GM23338 (cell line): ENCODE results near the gene NDFIP1. TPM values are rescaled to one million over a fixed set of nuclear protein-coding genes. Genes with fewer than 3 reads are reported as not detected.
A peak's percentile ranks its signal among the peaks of the same experiment; 100 is the strongest.

ENCODE experiments used
- ATAC-seq: fragments of 200-7000 bp; cut with Tn5 transposase; 3 replicates; pipeline ENCODE4 v1.9.1; 2020
- DNase-seq: peaks from one replicate; pipeline ENCODE4 v3.0.0-alpha.2; 2015; ENCODE audit warnings: low spot score
- H2AFZ ChIP-seq: fragments of 200-600 bp; sonication (generic); 2 replicates; pipeline ENCODE4 v1.8.0; 2016; ENCODE audit warnings: antibody characterized with exemption, mild to moderate bottlenecking, moderate library complexity
- H3F3A ChIP-seq: fragments of 200-600 bp; sonication (generic); replicated peaks from 2 replicates; pipeline ENCODE4 v1.8.0; 2017; ENCODE audit warnings: antibody characterized with exemption, mixed run types, low read depth
- H3K27ac ChIP-seq: fragments of 200-600 bp; sonication (generic); 2 replicates; pipeline ENCODE4 v1.6.1; 2016; ENCODE audit warnings: low read depth
- H3K27me3 ChIP-seq: fragments of 200-600 bp; sonication (generic); 2 replicates; pipeline ENCODE4 v1.8.0; 2016; ENCODE audit warnings: mild to moderate bottlenecking, mixed run types, moderate library complexity; ENCODE audit not compliant: insufficient read depth
- H3K36me3 ChIP-seq: fragments of 200-600 bp; sonication (generic); 2 replicates; pipeline ENCODE4 v1.8.0; 2016; ENCODE audit warnings: mild to moderate bottlenecking; ENCODE audit not compliant: insufficient read depth
- H3K4me1 ChIP-seq: fragments of 200-600 bp; sonication (generic); 2 replicates; pipeline ENCODE4 v1.8.0; 2016; ENCODE audit warnings: mild to moderate bottlenecking, moderate library complexity; ENCODE audit not compliant: insufficient read depth
- H3K4me2 ChIP-seq: fragments of 200-600 bp; sonication (generic); 2 replicates; pipeline ENCODE4 v1.7.1; 2017; ENCODE audit warnings: mixed run types
- H3K4me3 ChIP-seq: fragments of 200-600 bp; sonication (generic); 2 replicates; pipeline ENCODE4 v1.6.1; 2016; ENCODE audit warnings: mixed run types
- H3K79me2 ChIP-seq: fragments of 200-600 bp; sonication (generic); replicated peaks from 2 replicates; pipeline ENCODE4 v1.8.0; 2017; ENCODE audit warnings: mild to moderate bottlenecking; ENCODE audit not compliant: insufficient read depth
- H3K9me2 ChIP-seq: fragments of 200-600 bp; sonication (generic); 2 replicates; pipeline ENCODE4 v1.8.0; 2017; ENCODE audit not compliant: insufficient read depth
- H4K20me1 ChIP-seq: fragments of 200-600 bp; sonication (generic); replicated peaks from 2 replicates; pipeline ENCODE4 v1.8.0; 2017; ENCODE audit warnings: mild to moderate bottlenecking; ENCODE audit not compliant: insufficient read depth
- H3K27ac Mint-ChIP-seq: 2 replicates; pipeline ENCODE4 v1.8.0; 2020; ENCODE audit warnings: inconsistent platforms, mild to moderate bottlenecking, moderate library complexity, mixed read lengths
- H3K27me3 Mint-ChIP-seq: 3 replicates; pipeline ENCODE4 v1.8.0; 2022; ENCODE audit warnings: low read depth, mild to moderate bottlenecking, moderate library complexity, mixed read lengths, inconsistent platforms; ENCODE audit not compliant: insufficient read depth, poor library complexity
- H3K36me3 Mint-ChIP-seq: 3 replicates; pipeline ENCODE4 v1.8.0; 2021; ENCODE audit warnings: low read depth, mild to moderate bottlenecking, inconsistent platforms, moderate library complexity, mixed read lengths
- H3K4me1 Mint-ChIP-seq: 3 replicates; pipeline ENCODE4 v1.8.0; 2020; ENCODE audit warnings: mild to moderate bottlenecking, inconsistent platforms, mixed read lengths
- H3K4me3 Mint-ChIP-seq: 3 replicates; pipeline ENCODE4 v1.8.0; 2021; ENCODE audit warnings: moderate library complexity, mild to moderate bottlenecking, inconsistent platforms, mixed read lengths
- H3K9me3 Mint-ChIP-seq: 3 replicates; pipeline ENCODE4 v1.8.0; 2020; ENCODE audit warnings: moderate library complexity, mild to moderate bottlenecking, inconsistent platforms, mixed read lengths
- CTCF ChIP-seq, 2 experiments: fragments of 200-600 bp in 1 of 2; sonication (generic) in 1 of 2; conservative IDR thresholded peaks; 2 replicates each; pipeline versions ENCODE4 v1.5.1 to v1.6.1; 2016 to 2017; ENCODE audit warnings: antibody characterized with exemption in 2 of 2, low read depth in 2 of 2, mild to moderate bottlenecking in 2 of 2, moderate library complexity in 1 of 2
- ETS1 ChIP-seq: IDR thresholded peaks from 2 replicates; pipeline ENCODE4 v1.6.1; 2016; ENCODE audit warnings: antibody characterized with exemption
- JUNB ChIP-seq: IDR thresholded peaks from one replicate; pipeline ENCODE4 v1.6.1; 2016; ENCODE audit warnings: antibody characterized with exemption; ENCODE audit not compliant: unreplicated experiment
- NANOG ChIP-seq: IDR thresholded peaks from 2 replicates; pipeline ENCODE4 v1.6.1; 2016; ENCODE audit warnings: antibody characterized with exemption, borderline replicate concordance
- POLR2AphosphoS5 ChIP-seq: IDR thresholded peaks from 2 replicates; pipeline ENCODE4 v1.6.1; 2016; ENCODE audit warnings: antibody characterized with exemption, low read depth
- STAT1 ChIP-seq: IDR thresholded peaks from one replicate; pipeline ENCODE4 v1.6.1; 2016; ENCODE audit warnings: antibody characterized with exemption; ENCODE audit not compliant: unreplicated experiment
- ZNF114 ChIP-seq: fragments of 250-450 bp; sonication (Bioruptor Pico); IDR thresholded peaks from 2 replicates; pipeline ENCODE4 v1.5.0; 2020; ENCODE audit warnings: mild to moderate bottlenecking, moderate library complexity
- ZNF331 ChIP-seq: fragments of 250-450 bp; sonication (Bioruptor Pico); IDR thresholded peaks from 2 replicates; pipeline ENCODE4 v1.5.0; 2020; ENCODE audit warnings: low read depth, mild to moderate bottlenecking, moderate library complexity
- ZNF462 ChIP-seq: fragments of 250-450 bp; sonication (Bioruptor Pico); IDR thresholded peaks from 2 replicates; pipeline ENCODE4 v1.5.0; 2020; ENCODE audit warnings: mild to moderate bottlenecking, moderate library complexity
- polyA plus RNA-seq: library from polyadenylated mRNA; unstranded; fragments of >200 nt; fragmentation: Nextera tagmentation; extraction: Ambion mirVana; gene quantifications from 2 replicates; pipeline ENCODE4 v1.2.1, GENCODE V29; 2016
- total RNA-seq: library from RNA; depleted of rRNA; stranded (reverse); fragments of >200 nt; shearing (Covaris generic); gene quantifications from 2 replicates; pipeline ENCODE4 v1.2.3, GENCODE V29; 2014

The NDFIP1 gene
- total and polyA plus RNA-seq, 2 experiments from 2014 or later: 24.3 to 45.0 TPM

- peak overlapping the region; percentile 88 for H2AFZ ChIP-seq
- no peak overlapping the region for H3K4me3 ChIP-seq
- peaks cover 7% of the 10 kb centered on the region; the same call in 1 of the 2 replicates for H3F3A ChIP-seq
- Mint-ChIP-seq H3K27ac (peak overlapping the region; percentile 25; the same call in 1 of the 2 replicates), H3K36me3 (no peaks in the 10 kb centered on the region), H3K27me3 (peaks cover under 1% of the 10 kb centered on the region), H3K4me3 (no peak overlapping the region), H3K4me1 (peaks cover 25% of the 10 kb centered on the region), H3K9me3 (peaks cover 10% of the 10 kb centered on the region; the same call in 2 of the 3 replicates)
- H3K4me2 ChIP-seq: peak overlapping the region; percentile 61
- TF ChIP-seq JUNB (no peak), NANOG (no peak), ZNF114 (no peak)
- H3K36me3 ChIP-seq: no peaks in the 10 kb centered on the region; the same call in 1 of the 2 replicates
- peak; percentile 26 for ATAC-seq
- H3K79me2 ChIP-seq: no peaks in the 10 kb centered on the region
- no peaks in the 10 kb centered on the region for H3K27me3 ChIP-seq
- peaks cover 8% of the 10 kb centered on the region for H3K4me1 ChIP-seq
- H3K27ac ChIP-seq: peak overlapping the region; percentile 79
- H3K9me2 ChIP-seq: no peaks in the 10 kb centered on the region
- no peak for DNase-seq
- no peaks in the 10 kb centered on the region for H4K20me1 ChIP-seq
Measured at GRCh38 chr5:142175461-142176142, 67.0 kb downstream of the NDFIP1 start.

GRCh38 chr5:142176255-142176654, 67.7 kb downstream of the NDFIP1 start:
- Mint-ChIP-seq H3K9me3 (peaks cover 9% of the 10 kb centered on the region; the same call in 1 of the 3 replicates), H3K27me3 (peaks cover 2% of the 10 kb centered on the region), H3K4me3 (no peak overlapping the region), H3K27ac (no peak overlapping the region), H3K36me3 (no peaks in the 10 kb centered on the region), H3K4me1 (peaks cover 19% of the 10 kb centered on the region)
- no peaks in the 10 kb centered on the region for H3K9me2 ChIP-seq
- H3K36me3 ChIP-seq: no peaks in the 10 kb centered on the region; the same call in 1 of the 2 replicates
- no peak overlapping the region for H3K4me2 ChIP-seq
- no peak overlapping the region for H3K4me3 ChIP-seq
- TF ChIP-seq ZNF114: no peak
- no peak for TF ChIP-seq NANOG
- TF ChIP-seq POLR2AphosphoS5: no peak
- TF ChIP-seq ZNF331 (CRISPR knock-in tag): no peak
- no peak for TF ChIP-seq CTCF (conservative IDR thresholded peaks at IDR 0.05; ENCODE audit: low read depth in 2 of 2)
- TF ChIP-seq ZNF462 (CRISPR knock-in tag): no peak
- no peak for TF ChIP-seq ETS1
- TF ChIP-seq STAT1: no peak
- H3K79me2 ChIP-seq: no peaks in the 10 kb centered on the region
- peaks cover 8% of the 10 kb centered on the region for H3K4me1 ChIP-seq
- no peaks in the 10 kb centered on the region for H3K27me3 ChIP-seq
- ATAC-seq: no peak
- DNase-seq: peak; percentile 2
- peak overlapping the region; percentile 45; the same call in 1 of the 2 replicates for H3K27ac ChIP-seq
- H2AFZ ChIP-seq: 0 out of 2 replicates have a peak overlapping the region, but pooled peaks have one; percentile 32
- H3F3A ChIP-seq: peaks cover 2% of the 10 kb centered on the region; the same call in 1 of the 2 replicates
- H4K20me1 ChIP-seq: no peaks in the 10 kb centered on the region
